Activated naive CD4-positive, alpha-beta T cell treated with anti-CD3 and anti-CD28 coated beads, Interleukin-2, amount 50 U/mL, for 24 hours (primary cell): Measurements from ENCODE around the gene COL6A5.

Experiments used
- H3K27ac Mint-ChIP-seq: one replicate; pipeline ENCODE4 v1.8.0; 2021; ENCODE audit warnings: mild to moderate bottlenecking, mixed read lengths
- H3K27me3 Mint-ChIP-seq: one replicate; pipeline ENCODE4 v1.8.0; 2021; ENCODE audit warnings: mixed read lengths
- H3K36me3 Mint-ChIP-seq: one replicate; pipeline ENCODE4 v1.8.0; 2021; ENCODE audit warnings: mixed read lengths
- H3K4me1 Mint-ChIP-seq: one replicate; pipeline ENCODE4 v1.8.0; 2021; ENCODE audit warnings: mixed read lengths
- H3K4me3 Mint-ChIP-seq: one replicate; pipeline ENCODE4 v1.8.0; 2021; ENCODE audit warnings: mild to moderate bottlenecking, mixed read lengths
- H3K9me3 Mint-ChIP-seq: one replicate; pipeline ENCODE4 v1.8.0; 2021; ENCODE audit warnings: mixed read lengths

Gene COL6A5

GRCh38 chr3:130516645-130517512 is 171.4 kb downstream of the COL6A5 start, which contains the start of gene COL6A6:
COL6A6 (plus strand) TSS chr3:130517177; CDS start chr3:130560365, 43,188 bp downstream.
- no peak within 1 kb of the TSS for H3K27ac Mint-ChIP-seq
- H3K4me3 Mint-ChIP-seq: no peak within 1 kb of the TSS
- peaks cover 23% of the 10 kb centered on the region for H3K27me3 Mint-ChIP-seq
- H3K36me3 Mint-ChIP-seq: no peaks in the 10 kb centered on the region
- no peaks in the 10 kb centered on the region for H3K4me1 Mint-ChIP-seq
- H3K9me3 Mint-ChIP-seq: no peaks in the 10 kb centered on the region

- Mint-ChIP-seq H3K27me3 (peaks cover 22% of the 10 kb centered on the region), H3K9me3 (no peaks in the 10 kb centered on the region), H3K36me3 (no peaks in the 10 kb centered on the region), H3K4me1 (no peaks in the 10 kb centered on the region), H3K27ac (no peak overlapping the region), H3K4me3 (no peak overlapping the region)
Observed at GRCh38 chr3:130517602-130518001, 172.1 kb downstream of the COL6A5 start.

DNA sequence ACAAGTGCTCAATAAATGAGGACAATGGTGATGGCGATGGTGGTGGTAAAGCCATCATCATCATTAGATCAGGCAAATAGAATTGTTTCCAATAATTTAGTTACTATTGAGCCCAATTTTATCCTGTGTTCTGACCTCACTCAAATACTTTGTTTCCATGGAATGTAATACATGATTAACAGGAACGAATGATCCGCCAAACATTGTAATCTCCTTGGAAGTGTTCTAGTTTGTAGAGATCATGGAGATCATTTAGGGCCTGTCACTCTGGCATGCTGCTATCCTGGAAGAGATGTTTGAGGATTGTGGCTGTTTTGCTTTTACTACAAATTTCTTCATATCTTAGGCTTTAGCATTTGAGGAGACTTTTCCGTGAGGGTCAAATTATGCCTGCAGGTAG is 174.3 kb downstream of the COL6A5 start:
- Mint-ChIP-seq H3K9me3 (no peaks in the 10 kb centered on the region), H3K27me3 (peaks cover 26% of the 10 kb centered on the region), H3K4me3 (no peak overlapping the region), H3K4me1 (no peaks in the 10 kb centered on the region), H3K36me3 (no peaks in the 10 kb centered on the region), H3K27ac (no peak overlapping the region)

- no peaks in the 10 kb centered on the region for H3K4me1 Mint-ChIP-seq
- H3K27me3 Mint-ChIP-seq: peaks cover 18% of the 10 kb centered on the region
- no peak overlapping the region for H3K4me3 Mint-ChIP-seq
- no peak overlapping the region for H3K27ac Mint-ChIP-seq
- H3K9me3 Mint-ChIP-seq: no peaks in the 10 kb centered on the region
- H3K36me3 Mint-ChIP-seq: no peaks in the 10 kb centered on the region
Observed at GRCh38 chr3:130522399-130522798, 176.9 kb downstream of the COL6A5 start.

DNA sequence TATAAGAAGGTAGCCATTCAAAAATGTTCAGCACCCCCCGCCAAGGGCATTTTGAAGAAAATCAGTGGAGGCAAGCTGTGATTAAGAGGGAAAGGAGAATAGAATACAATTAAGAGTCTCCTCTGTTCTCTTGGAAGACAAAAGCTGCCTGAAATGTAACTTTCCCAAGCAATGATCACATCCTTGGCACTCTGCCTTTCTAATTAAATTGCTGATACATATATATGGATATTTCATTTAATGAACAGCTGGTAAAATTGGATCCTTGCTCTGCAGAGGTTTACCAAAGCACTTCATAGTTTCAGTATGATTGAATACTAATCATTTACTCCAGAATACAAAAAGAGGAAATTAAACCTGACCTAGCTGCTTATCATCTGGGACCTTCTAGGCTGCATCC is 182.0 kb downstream of the COL6A5 start:
- Mint-ChIP-seq H3K36me3 (no peaks in the 10 kb centered on the region), H3K4me3 (no peak overlapping the region), H3K4me1 (peaks cover 15% of the 10 kb centered on the region), H3K9me3 (no peaks in the 10 kb centered on the region), H3K27me3 (peaks cover 7% of the 10 kb centered on the region), H3K27ac (no peak overlapping the region)

GRCh38 chr3:130528120-130528519 is 182.6 kb downstream of the COL6A5 start:
- no peaks in the 10 kb centered on the region for H3K9me3 Mint-ChIP-seq
- no peak overlapping the region for H3K4me3 Mint-ChIP-seq
- peaks cover 15% of the 10 kb centered on the region for H3K4me1 Mint-ChIP-seq
- no peaks in the 10 kb centered on the region for H3K36me3 Mint-ChIP-seq
- peaks cover 2% of the 10 kb centered on the region for H3K27me3 Mint-ChIP-seq
- no peak overlapping the region for H3K27ac Mint-ChIP-seq

DNA sequence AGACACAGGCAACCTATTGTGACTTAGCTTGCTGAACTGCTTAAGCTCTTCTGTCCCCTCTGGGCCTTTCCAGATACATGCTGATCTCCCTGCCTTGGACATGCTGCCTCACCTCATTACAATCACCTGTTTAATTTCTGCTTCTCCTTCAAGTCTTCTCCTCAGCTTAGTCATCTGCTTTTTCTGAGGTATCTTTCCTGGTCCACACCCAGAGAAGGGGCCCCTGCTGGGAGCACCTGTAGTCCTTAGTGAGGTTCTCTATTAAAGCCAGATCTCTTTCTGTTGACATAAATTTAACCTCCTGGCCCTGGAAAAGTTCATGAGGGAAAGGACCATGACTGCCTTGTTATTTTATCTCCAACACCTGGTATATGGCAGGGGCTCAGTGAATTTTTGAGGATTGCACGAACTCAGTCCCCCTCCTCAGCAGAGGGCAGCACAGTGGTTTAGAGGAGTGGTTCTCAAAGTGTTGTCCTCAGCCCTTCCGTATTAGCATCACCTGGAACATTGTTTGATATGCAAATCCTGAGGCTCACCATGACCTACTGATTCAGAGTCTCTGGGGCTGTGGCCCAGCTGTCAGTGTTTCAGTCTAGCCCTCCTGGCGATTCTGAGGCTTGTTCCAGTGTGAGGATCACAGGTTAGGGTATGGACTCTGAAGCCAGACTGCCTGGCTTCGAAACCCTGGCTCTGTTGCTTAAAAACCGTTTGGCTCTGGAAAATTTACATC is 184.2 kb downstream of the COL6A5 start:
- Mint-ChIP-seq H3K4me1 (peaks cover 15% of the 10 kb centered on the region), H3K27ac (no peak overlapping the region), H3K27me3 (peaks cover 2% of the 10 kb centered on the region), H3K4me3 (no peak overlapping the region), H3K9me3 (no peaks in the 10 kb centered on the region), H3K36me3 (no peaks in the 10 kb centered on the region)

DNA sequence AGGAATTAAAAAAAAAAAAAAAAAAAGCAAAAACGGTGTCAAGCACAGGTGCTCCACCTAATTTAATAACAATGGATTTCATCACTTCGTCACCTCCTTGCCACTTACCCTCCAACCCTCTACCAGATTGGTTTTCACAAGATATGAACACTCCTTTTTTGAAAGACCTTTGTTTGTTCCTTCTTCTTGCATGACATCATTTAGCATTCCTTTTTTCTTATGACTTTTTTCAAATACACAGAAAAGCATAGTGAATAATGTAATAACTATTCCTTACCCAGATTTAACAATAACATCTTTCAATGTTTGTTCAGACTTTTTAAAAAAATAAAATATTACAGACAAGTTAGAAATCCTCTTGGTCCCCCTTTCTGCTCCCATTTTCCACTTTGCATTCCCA is 187.8 kb downstream of the COL6A5 start:
- Mint-ChIP-seq H3K4me3 (no peak overlapping the region), H3K4me1 (peaks cover 11% of the 10 kb centered on the region), H3K27me3 (peaks cover 3% of the 10 kb centered on the region), H3K9me3 (no peaks in the 10 kb centered on the region), H3K36me3 (no peaks in the 10 kb centered on the region), H3K27ac (no peak overlapping the region)
